ENCODE results near the gene FBXO36.

DNA sequence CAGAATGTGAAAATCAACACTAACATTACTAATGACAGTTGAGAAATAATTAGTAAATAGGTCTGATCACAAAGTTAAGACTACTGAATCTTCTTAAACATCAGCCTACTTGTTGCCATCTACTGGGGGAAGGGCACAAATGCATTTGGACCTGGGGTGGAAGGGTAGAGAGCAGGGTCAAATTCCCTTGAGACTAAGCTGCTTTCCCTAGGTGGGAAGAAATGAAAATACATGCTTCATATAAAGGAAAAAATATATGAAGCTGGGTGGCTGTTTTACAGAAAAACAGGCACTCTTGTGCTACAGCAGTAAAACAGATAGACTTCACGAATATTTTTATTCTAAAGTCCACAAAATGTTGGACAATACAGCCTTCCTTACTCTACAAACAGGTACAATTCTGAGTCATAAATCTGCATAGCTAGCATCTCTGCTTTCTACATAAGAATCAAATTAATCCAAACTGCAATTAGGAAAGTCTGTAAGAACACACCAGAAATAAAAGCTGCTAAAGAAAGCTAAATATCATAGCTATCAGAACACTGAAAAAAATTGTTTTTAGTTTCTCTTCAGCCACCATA is 11.4 kb upstream of the FBXO36 start:
- TF ChIP-seq EP300 (IDR thresholded peaks at IDR 0.05; ENCODE audit: low read depth in 2 of 2, low read length in 2 of 2) (no peak), EP300 (CRISPR knock-in tag; IDR thresholded peaks at IDR 0.05; ENCODE audit: borderline replicate concordance) (no peak), HDAC1 (CRISPR knock-in tag; IDR thresholded peaks at IDR 0.05) (no peak)

Measured in HepG2 (cell line).